HCT116 (cell line): ENCODE results near the gene PPP4R3A. TPM values are rescaled to one million over a fixed set of nuclear protein-coding genes. Genes with fewer than 3 reads are reported as not detected.

Experiments
- ATAC-seq: fragments of 200-7000 bp; cut with Tn5 transposase; 2 replicates; pipeline ENCODE4 v1.9.1; 2020; ENCODE audit warnings: mild to moderate bottlenecking, moderate library complexity
- BruUV-seq: library from RNA; stranded (reverse); fragments of 400-500 nt; replicated peaks from 2 replicates; lab custom pipeline; 2021; lab: Mats Ljungman, UMichigan
- CTCF ChIA-PET: fragments of 300-600 bp; sonication (Branson Sonifier 250); formaldehyde crosslinking; loops from one replicate; lab custom pipeline; 2021; ENCODE audit warnings: antibody characterized with exemption; lab: Charles Lee
- POLR2A ChIA-PET: fragments of 300-600, 350-600 bp; sonication (Branson Sonifier 250); formaldehyde crosslinking; loops from one replicate; lab custom pipeline; 2021; ENCODE audit warnings: antibody characterized with exemption; lab: Charles Lee
- RAD21 ChIA-PET, 2 experiments: fragments of 300-600 bp; sonication (Branson Sonifier 250); formaldehyde crosslinking; loops; one replicate each; lab custom pipeline; 2023; ENCODE audit warnings: low total read pairs in 2 of 2; ENCODE audit not compliant: uncharacterized antibody in 2 of 2, unreplicated experiment in 2 of 2, low non-redundant PET in 1 of 2; lab: Charles Lee
- DNase-seq: peaks from one replicate; pipeline ENCODE4 v3.0.0-alpha.2; 2010; ENCODE audit warnings: low read depth, low spot score
- H2AFZ ChIP-seq: fragments of 200-600 bp; shearing (Covaris generic), sonication (generic); 2 replicates; pipeline ENCODE4 v1.6.1; 2017; ENCODE audit warnings: low read depth, mixed run types, mixed read lengths, antibody characterized with exemption, low read length; ENCODE audit not compliant: poor library complexity, severe bottlenecking
- H3K27ac ChIP-seq: 2 replicates; pipeline ENCODE4 v1.5.1; 2012; ENCODE audit warnings: low read depth, low read length
- H3K27me3 ChIP-seq: fragments of 200-600 bp; sonication (generic); 2 replicates; pipeline ENCODE4 v1.6.1; 2016; ENCODE audit warnings: mixed run types, low read length, mixed read lengths; ENCODE audit not compliant: insufficient read depth
- H3K36me3 ChIP-seq, 2 experiments: fragments of 200-500 bp in 1 of 2; fragments of 200-600 bp in 1 of 2; sonication (Bioruptor generic) in 1 of 2; sonication (generic) in 1 of 2; 2 replicates each; pipeline versions ENCODE4 v1.5.1 to v1.6.1; 2014 to 2016; ENCODE audit warnings: low read length in 2 of 2, inconsistent platforms in 1 of 2, mixed read lengths in 1 of 2, mixed run types in 1 of 2; ENCODE audit not compliant: insufficient read depth in 2 of 2, control insufficient read depth in 1 of 2
- H3K4me1 ChIP-seq, 2 experiments: fragments of 200-600 bp in 1 of 2; sonication (generic) in 1 of 2; 2 replicates each; pipeline versions ENCODE4 v1.5.1 to v1.6.1; 2012 to 2017; ENCODE audit warnings: low read length in 2 of 2, inconsistent platforms in 1 of 2, mild to moderate bottlenecking in 1 of 2, mixed read lengths in 1 of 2, mixed run types in 1 of 2, moderate library complexity in 1 of 2; ENCODE audit not compliant: insufficient read depth in 2 of 2, control insufficient read depth in 1 of 2
- H3K4me2 ChIP-seq: fragments of 200-600 bp; sonication (generic); 2 replicates; pipeline ENCODE4 v1.6.1; 2017; ENCODE audit warnings: mixed run types, low read length, mixed read lengths
- H3K4me3 ChIP-seq, 2 experiments: fragments of 200-600 bp in 1 of 2; sonication (generic) in 1 of 2; replicated peaks in 1 of 2; 2 replicates each; pipeline ENCODE4 v1.5.1; 2011 to 2016; ENCODE audit warnings: low read length in 2 of 2, control low read depth in 1 of 2, low read depth in 1 of 2, mild to moderate bottlenecking in 1 of 2, mixed read lengths in 1 of 2, mixed run types in 1 of 2
- H3K79me2 ChIP-seq: fragments of 200-600 bp; sonication (generic); 2 replicates; pipeline ENCODE4 v1.6.1; 2017; ENCODE audit warnings: mild to moderate bottlenecking, mixed run types, low read length, moderate library complexity, mixed read lengths; ENCODE audit not compliant: insufficient read depth
- H3K9ac ChIP-seq: fragments of 200-600 bp; sonication (generic); 2 replicates; pipeline ENCODE4 v1.6.1; 2016; ENCODE audit warnings: low read length, mixed read lengths
- H3K9me2 ChIP-seq: fragments of 200-600 bp; sonication (generic), shearing (Covaris generic); 2 replicates; pipeline ENCODE4 v1.6.1; 2017; ENCODE audit warnings: mixed run types, mild to moderate bottlenecking, moderate library complexity; ENCODE audit not compliant: insufficient read depth
- H3K9me3 ChIP-seq, 2 experiments: fragments of 200-500 bp in 1 of 2; fragments of 200-600 bp in 1 of 2; sonication (Bioruptor generic) in 1 of 2; sonication (generic) in 1 of 2; 2 replicates each; pipeline ENCODE4 v1.6.1; 2014 to 2017; ENCODE audit warnings: low read length in 2 of 2, mixed read lengths in 2 of 2, inconsistent platforms in 1 of 2, low read depth in 1 of 2, mild to moderate bottlenecking in 1 of 2, mixed run types in 1 of 2, moderate library complexity in 1 of 2; ENCODE audit not compliant: control insufficient read depth in 1 of 2, insufficient read depth in 1 of 2
- H4K20me1 ChIP-seq: fragments of 200-600 bp; sonication (generic), shearing (Covaris generic); 2 replicates; pipeline ENCODE4 v1.6.1; 2017; ENCODE audit warnings: mixed run types, mild to moderate bottlenecking, moderate library complexity; ENCODE audit not compliant: insufficient read depth
- CEBPB ChIP-seq: IDR thresholded peaks from 2 replicates; pipeline ENCODE4 v1.6.1; 2012; ENCODE audit warnings: low read depth
- ELF1 ChIP-seq: IDR thresholded peaks from 2 replicates; pipeline ENCODE4 v1.6.1; 2012; ENCODE audit warnings: low read depth, borderline replicate concordance
- EZH2phosphoT487 ChIP-seq: fragments of 200-600 bp; IDR thresholded peaks from 2 replicates; pipeline ENCODE4 v1.6.1; 2018; ENCODE audit warnings: antibody characterized with exemption, borderline replicate concordance
- FOSL1 ChIP-seq: IDR thresholded peaks from 2 replicates; pipeline ENCODE4 v1.6.1; 2012; ENCODE audit warnings: low read depth
- JUND ChIP-seq: IDR thresholded peaks from 2 replicates; pipeline ENCODE4 v1.6.1; 2012
- SIN3A ChIP-seq: IDR thresholded peaks from 2 replicates; pipeline ENCODE4 v1.6.1; 2012; ENCODE audit warnings: low read depth
- TCF7L2 ChIP-seq: IDR thresholded peaks from 2 replicates; pipeline ENCODE4 v1.7.0; 2011; ENCODE audit warnings: borderline replicate concordance, inconsistent platforms; ENCODE audit not compliant: insufficient read depth, insufficient read length; ENCODE audit errors: extremely low read depth
- ZFX ChIP-seq: fragments of 450-650 bp; IDR thresholded peaks from 2 replicates; pipeline ENCODE4 v1.6.1; 2017
- intact Hi-C: fragments of 100-400 bp; cut with micrococcal nuclease; formaldehyde crosslinking; loops from 2 replicates; pipeline ENCODE4 v1.10.0; 2022
- total RNA-seq: library from RNA; stranded (reverse); gene quantifications from one replicate; pipeline ENCODE4 v1.2.1, GENCODE V29; 2021; ENCODE audit not compliant: unreplicated experiment
- TF ChIP-seq, protein P1 (sequence below), 3 experiments: fragments of 200-600 bp in 1 of 3; sonication (generic) in 1 of 3; IDR thresholded peaks in 2 of 3; conservative IDR thresholded peaks in 1 of 3; 2 replicates each; pipeline ENCODE4 v1.5.1; 2012 to 2017; ENCODE audit warnings: low read depth in 2 of 3, low read length in 2 of 3, antibody characterized with exemption in 1 of 3, borderline replicate concordance in 1 of 3, control low read depth in 1 of 3, mild to moderate bottlenecking in 1 of 3, mixed read lengths in 1 of 3, mixed run types in 1 of 3, moderate library complexity in 1 of 3; ENCODE audit not compliant: insufficient read depth in 1 of 3
- TF ChIP-seq, protein P2 (sequence below): IDR thresholded peaks from 2 replicates; pipeline ENCODE4 v1.6.1; 2011; ENCODE audit warnings: mild to moderate bottlenecking, low read length, moderate library complexity; ENCODE audit not compliant: insufficient replicate concordance; ENCODE audit errors: extremely low read depth

PPP4R3A gene
- total RNA-seq, 1 experiment from 2014 or later: 67.7 TPM

DNA sequence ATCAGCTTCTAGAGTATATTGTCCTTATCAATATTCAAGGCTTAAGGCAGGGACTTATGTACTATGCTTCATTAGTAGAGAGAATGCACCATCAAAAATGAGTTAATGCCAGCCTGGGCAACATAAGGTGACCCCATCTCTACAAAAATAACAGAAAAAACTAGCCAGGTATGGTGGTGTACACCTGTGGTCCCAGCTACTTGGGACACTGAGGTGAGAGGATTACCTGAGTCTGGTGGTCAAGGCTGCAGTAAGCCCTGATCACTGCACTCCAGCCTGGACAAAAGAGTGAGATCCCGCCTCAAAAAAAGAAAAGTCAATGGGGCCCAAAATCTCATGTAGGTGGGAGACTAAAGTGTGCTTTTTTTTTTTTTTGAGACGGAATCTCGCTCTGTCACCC is 8.8 kb downstream of the PPP4R3A start:
- TF ChIP-seq ZFX (no peak), ELF1 (no peak)
- Histone ChIP-seq H3K79me2 (peaks cover 99% of the 10 kb centered on the region), H3K27me3 (no peaks in the 10 kb centered on the region), H3K9me2 (no peaks in the 10 kb centered on the region), H3K4me2 (no peak overlapping the region), H4K20me1 (peaks cover 45% of the 10 kb centered on the region; the same call in 1 of the 2 replicates), H3K9ac (no peak overlapping the region), H3K36me3 (peaks cover 12 to 19% of the 10 kb centered on the region in 2 experiments; a peak in 3 of 4 replicates), H3K27ac (no peak overlapping the region), H3K4me3 (no peak overlapping the region), H3K9me3 (no peaks in the 10 kb centered on the region), H3K4me1 (no peaks in the 10 kb centered on the region), H2AFZ (no peak overlapping the region)
- RAD21 ChIA-PET: interaction anchor here in 1 of 2 experiments (0.7 kb wide), 1 partner anchor 496 kb away, joined by 4 read pairs; no protein-coding TSS in a partner anchor
- intact Hi-C loops: no loop called here
- DNase-seq (no peak), ATAC-seq (no peak)
- CTCF ChIA-PET: no interaction called here
- POLR2A ChIA-PET: no interaction called here
- no TSS peak for BruUV-seq

DNA sequence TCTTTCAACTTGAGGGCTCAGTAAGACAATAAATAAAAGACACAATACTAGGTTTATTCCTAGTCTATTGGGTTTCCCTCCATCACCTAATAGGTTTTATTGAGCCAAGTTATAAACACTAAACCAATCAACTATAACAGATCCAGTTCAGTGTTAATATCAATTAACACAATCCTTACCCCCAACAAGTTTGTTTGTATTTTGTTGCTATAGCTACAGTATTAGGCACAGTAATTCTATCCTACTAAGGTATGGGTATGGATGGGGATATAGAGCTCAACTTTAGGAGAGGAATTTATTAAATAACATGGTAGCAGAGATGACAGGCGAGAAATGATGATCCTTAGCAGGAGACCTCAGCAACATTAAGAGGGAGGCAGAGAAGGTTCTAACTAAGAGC is 13.3 kb downstream of the PPP4R3A start:
- H3K4me3 ChIP-seq: no peak overlapping the region
- DNase-seq (no peak), ATAC-seq (no peak)
- H3K9ac ChIP-seq: no peak overlapping the region
- ChIA-PET RAD21 (no interaction called here), CTCF (no interaction called here), POLR2A (no interaction called here)
- no peak overlapping the region for H2AFZ ChIP-seq
- intact Hi-C loops: no loop called here
- H3K4me2 ChIP-seq: no peak overlapping the region
- no TSS peak for BruUV-seq
- H3K9me3 ChIP-seq: no peaks in the 10 kb centered on the region
- no peaks in the 10 kb centered on the region for H3K4me1 ChIP-seq
- H3K79me2 ChIP-seq: peaks cover 99% of the 10 kb centered on the region
- no peak for TF ChIP-seq ELF1
- TF ChIP-seq FOSL1: no peak
- TF ChIP-seq EZH2phosphoT487: no peak
- TF ChIP-seq, protein P1, sequence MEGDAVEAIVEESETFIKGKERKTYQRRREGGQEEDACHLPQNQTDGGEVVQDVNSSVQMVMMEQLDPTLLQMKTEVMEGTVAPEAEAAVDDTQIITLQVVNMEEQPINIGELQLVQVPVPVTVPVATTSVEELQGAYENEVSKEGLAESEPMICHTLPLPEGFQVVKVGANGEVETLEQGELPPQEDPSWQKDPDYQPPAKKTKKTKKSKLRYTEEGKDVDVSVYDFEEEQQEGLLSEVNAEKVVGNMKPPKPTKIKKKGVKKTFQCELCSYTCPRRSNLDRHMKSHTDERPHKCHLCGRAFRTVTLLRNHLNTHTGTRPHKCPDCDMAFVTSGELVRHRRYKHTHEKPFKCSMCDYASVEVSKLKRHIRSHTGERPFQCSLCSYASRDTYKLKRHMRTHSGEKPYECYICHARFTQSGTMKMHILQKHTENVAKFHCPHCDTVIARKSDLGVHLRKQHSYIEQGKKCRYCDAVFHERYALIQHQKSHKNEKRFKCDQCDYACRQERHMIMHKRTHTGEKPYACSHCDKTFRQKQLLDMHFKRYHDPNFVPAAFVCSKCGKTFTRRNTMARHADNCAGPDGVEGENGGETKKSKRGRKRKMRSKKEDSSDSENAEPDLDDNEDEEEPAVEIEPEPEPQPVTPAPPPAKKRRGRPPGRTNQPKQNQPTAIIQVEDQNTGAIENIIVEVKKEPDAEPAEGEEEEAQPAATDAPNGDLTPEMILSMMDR (IDR thresholded peaks at IDR 0.05 in 2 of 3, conservative IDR thresholded peaks at IDR 0.05 in 1 of 3; ENCODE audit: borderline replicate concordance in 1 of 3, insufficient read depth in 1 of 3, low read depth in 2 of 3, low read length in 2 of 3): no peak
- no peak for TF ChIP-seq CEBPB
- TF ChIP-seq SIN3A: no peak
- TF ChIP-seq, protein P2, sequence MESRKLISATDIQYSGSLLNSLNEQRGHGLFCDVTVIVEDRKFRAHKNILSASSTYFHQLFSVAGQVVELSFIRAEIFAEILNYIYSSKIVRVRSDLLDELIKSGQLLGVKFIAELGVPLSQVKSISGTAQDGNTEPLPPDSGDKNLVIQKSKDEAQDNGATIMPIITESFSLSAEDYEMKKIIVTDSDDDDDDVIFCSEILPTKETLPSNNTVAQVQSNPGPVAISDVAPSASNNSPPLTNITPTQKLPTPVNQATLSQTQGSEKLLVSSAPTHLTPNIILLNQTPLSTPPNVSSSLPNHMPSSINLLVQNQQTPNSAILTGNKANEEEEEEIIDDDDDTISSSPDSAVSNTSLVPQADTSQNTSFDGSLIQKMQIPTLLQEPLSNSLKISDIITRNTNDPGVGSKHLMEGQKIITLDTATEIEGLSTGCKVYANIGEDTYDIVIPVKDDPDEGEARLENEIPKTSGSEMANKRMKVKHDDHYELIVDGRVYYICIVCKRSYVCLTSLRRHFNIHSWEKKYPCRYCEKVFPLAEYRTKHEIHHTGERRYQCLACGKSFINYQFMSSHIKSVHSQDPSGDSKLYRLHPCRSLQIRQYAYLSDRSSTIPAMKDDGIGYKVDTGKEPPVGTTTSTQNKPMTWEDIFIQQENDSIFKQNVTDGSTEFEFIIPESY: no peak
- TF ChIP-seq TCF7L2: no peak
- no peak for TF ChIP-seq JUND
- H4K20me1 ChIP-seq: peaks cover 37% of the 10 kb centered on the region; the same call in 1 of the 2 replicates
- no peaks in the 10 kb centered on the region for H3K27me3 ChIP-seq
- H3K9me2 ChIP-seq: no peaks in the 10 kb centered on the region
- H3K36me3 ChIP-seq: peaks cover 3 to 4% of the 10 kb centered on the region in 2 experiments; a peak in 2 of 4 replicates
- H3K27ac ChIP-seq: no peak overlapping the region
